Spleen (tissue), 7 donors: ENCODE results near the gene CCNB1IP1.
A peak's percentile ranks its signal among the peaks of the same experiment; 100 is the strongest.

ENCODE experiments used
- POLR2A ChIP-seq, 3 donors: fragments of 450-650 bp; IDR thresholded peaks; one replicate each; pipeline ENCODE4 v1.5.1; 2017; ENCODE audit warnings: antibody characterized with exemption in 3 of 3, mild to moderate bottlenecking in 1 of 3
- POLR2AphosphoS5 ChIP-seq, 3 donors: sonication (generic); formaldehyde crosslinking; IDR thresholded peaks; one replicate each; pipeline ENCODE4 v1.5.1; 2017; ENCODE audit warnings: antibody characterized with exemption in 3 of 3
- TF ChIP-seq, protein P1 (sequence below), 11 experiments: fragments of 200-600 bp in 7 of 11; fragments of 450-650 bp in 4 of 11; sonication (generic) in 4 of 11; IDR thresholded peaks in 8 of 11; conservative IDR thresholded peaks in 3 of 11; 1 replicate in 7 of 11; 2 replicates in 4 of 11; pipeline versions ENCODE4 v1.4.0 to v1.8.0; 2016 to 2021; ENCODE audit warnings: antibody characterized with exemption in 11 of 11, inconsistent platforms in 4 of 11, mild to moderate bottlenecking in 1 of 11
- donor health status: DM: no; HTN: no; CAD: no; lungs with moderate emphysema.
- donor health status: DM: no; HTN: no; CAD: no.
- donor health status: DM: no; HTN: no; CAD: no.

DNA sequence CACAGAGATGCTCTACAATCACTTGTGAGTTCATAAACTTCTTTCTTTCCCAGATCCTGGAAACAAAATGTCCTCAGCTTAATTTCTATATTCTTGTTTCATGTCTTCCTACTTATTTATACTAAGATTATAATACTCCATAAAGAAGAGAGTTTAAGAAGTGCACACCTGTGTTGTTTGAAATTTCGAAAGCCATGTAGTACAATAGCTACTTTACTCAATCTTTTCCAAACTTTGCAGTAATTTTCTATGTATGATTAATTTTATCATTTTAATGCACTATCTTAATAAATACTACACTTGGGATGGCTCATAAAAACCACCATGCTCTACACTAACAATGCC is 27.0 kb downstream of the CCNB1IP1 start:
- no peak for TF ChIP-seq POLR2A (IDR thresholded peaks at IDR 0.05)
- TF ChIP-seq POLR2AphosphoS5 (IDR thresholded peaks at IDR 0.05) = no peak
- TF ChIP-seq, protein P1, sequence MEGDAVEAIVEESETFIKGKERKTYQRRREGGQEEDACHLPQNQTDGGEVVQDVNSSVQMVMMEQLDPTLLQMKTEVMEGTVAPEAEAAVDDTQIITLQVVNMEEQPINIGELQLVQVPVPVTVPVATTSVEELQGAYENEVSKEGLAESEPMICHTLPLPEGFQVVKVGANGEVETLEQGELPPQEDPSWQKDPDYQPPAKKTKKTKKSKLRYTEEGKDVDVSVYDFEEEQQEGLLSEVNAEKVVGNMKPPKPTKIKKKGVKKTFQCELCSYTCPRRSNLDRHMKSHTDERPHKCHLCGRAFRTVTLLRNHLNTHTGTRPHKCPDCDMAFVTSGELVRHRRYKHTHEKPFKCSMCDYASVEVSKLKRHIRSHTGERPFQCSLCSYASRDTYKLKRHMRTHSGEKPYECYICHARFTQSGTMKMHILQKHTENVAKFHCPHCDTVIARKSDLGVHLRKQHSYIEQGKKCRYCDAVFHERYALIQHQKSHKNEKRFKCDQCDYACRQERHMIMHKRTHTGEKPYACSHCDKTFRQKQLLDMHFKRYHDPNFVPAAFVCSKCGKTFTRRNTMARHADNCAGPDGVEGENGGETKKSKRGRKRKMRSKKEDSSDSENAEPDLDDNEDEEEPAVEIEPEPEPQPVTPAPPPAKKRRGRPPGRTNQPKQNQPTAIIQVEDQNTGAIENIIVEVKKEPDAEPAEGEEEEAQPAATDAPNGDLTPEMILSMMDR (IDR thresholded peaks at IDR 0.05 in 8 of 11, conservative IDR thresholded peaks at IDR 0.05 in 3 of 11) = peak in 4 of 11 experiments; percentile 6 to 40 (median 22)
